ELR (cell line): ENCODE data around the gene DUSP5.
A peak's percentile ranks its signal among the peaks of the same experiment; 100 is the strongest.
"Not testable (repeated sequence)": the region's sequence is repeated elsewhere in the genome, so short reads cannot be mapped to it uniquely, and the experiment has no call there.

Source experiments
- DNase-seq: peaks from one replicate; pipeline ENCODE4 v3.0.0-alpha.2; 2015; ENCODE audit warnings: low read depth

Gene DUSP5

DNA sequence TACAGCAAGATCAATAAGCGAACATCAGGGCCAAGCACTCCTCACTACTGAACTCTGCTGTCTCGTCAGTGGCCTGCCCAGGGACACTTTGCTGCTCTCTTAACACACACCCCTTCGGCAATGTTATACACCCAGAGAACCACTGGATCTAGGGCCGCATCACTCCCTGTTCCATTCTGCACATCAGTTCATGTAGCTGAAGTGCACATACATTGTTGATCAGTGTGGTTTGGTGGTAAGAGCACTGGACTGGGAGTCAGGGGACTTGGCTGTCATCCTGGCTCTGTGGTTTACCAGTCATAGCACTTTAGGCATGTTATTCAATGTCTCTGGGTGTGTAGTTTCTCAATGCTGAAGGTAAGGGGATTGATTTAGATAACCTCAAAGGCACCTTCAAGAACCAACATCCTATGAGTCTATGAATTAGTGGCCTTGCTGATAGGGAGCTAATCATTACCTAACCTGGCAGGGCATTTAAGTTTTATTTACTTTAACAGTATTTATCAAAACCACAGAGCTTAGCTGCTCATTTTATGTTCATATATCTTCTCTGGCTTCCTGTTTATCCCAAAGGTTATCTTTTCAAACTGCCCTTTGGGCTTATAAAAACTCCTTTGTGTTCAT is 24.8 kb downstream of the DUSP5 start:
- DNase-seq = peak; percentile 60

DNA sequence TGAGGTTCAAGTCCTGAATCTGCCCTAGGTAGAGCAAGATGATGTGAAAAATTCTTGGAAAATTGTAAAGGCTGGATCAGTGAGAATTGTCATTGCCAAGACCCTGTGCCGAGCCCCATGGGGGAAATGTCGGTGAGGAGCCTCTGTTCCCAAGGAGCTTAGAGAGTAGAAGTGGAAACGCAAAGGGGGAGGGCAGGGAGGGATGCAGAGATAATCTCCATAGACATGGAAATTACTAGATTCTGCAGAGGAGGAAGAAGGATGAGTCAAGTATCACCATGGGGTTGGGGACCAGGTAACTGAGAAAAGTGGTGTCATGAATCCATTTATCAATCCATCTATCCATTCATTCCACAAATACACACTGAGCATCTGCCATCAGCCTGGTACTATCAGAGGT is 26.0 kb downstream of the DUSP5 start:
- no peak for DNase-seq

DNA sequence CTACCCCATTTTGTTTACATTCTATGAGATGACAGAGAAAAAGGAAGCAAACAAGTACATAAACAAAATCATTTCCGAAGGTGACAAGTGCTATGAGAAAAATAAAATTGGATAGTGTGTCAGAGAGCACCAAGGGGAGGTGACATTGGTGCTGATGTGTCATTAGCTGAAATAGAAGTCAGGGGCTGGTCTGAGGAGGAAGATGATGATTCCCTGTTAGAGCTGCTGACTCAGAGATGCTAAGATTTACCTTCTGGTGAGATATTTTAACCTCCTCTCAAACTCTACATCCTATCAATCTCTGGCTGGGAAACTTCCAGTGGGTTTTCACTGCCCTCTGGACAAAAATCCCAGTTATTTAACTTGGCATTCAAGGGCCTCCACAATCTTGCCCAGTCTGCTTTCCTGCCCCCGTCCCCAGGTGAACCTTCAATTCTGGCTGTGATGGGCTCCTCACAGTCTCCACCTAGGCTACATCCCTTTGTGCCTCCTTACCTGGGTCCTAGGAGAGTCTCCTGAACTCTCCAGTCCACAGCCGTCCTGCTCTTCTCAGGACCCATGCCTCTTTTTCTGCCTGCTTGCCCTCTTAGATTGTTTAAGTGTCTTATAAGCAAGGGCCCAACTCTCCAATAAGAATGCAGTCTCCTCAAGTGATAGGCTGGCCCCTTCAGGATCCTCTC is 26.6 kb downstream of the DUSP5 start:
- DNase-seq = peak; percentile 49

DNA sequence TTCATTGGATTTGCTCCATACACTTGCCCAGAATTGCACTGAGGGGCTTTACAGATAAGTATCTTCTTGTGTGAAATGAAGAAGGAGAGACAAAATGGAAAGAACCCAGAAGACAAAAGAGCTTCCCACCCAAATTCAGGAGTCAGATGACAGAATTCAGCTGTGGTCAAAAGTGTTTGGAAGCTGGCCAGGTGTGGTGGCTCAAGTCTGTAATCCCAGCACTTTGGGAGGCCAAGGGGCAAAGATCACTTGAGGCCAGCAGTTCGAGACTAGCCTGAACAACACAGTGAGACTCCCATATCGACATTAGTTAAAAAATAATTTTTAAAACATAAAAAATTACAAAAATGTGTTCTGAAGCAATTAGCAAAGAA is 27.1 kb downstream of the DUSP5 start:
- no peak for DNase-seq

DNA sequence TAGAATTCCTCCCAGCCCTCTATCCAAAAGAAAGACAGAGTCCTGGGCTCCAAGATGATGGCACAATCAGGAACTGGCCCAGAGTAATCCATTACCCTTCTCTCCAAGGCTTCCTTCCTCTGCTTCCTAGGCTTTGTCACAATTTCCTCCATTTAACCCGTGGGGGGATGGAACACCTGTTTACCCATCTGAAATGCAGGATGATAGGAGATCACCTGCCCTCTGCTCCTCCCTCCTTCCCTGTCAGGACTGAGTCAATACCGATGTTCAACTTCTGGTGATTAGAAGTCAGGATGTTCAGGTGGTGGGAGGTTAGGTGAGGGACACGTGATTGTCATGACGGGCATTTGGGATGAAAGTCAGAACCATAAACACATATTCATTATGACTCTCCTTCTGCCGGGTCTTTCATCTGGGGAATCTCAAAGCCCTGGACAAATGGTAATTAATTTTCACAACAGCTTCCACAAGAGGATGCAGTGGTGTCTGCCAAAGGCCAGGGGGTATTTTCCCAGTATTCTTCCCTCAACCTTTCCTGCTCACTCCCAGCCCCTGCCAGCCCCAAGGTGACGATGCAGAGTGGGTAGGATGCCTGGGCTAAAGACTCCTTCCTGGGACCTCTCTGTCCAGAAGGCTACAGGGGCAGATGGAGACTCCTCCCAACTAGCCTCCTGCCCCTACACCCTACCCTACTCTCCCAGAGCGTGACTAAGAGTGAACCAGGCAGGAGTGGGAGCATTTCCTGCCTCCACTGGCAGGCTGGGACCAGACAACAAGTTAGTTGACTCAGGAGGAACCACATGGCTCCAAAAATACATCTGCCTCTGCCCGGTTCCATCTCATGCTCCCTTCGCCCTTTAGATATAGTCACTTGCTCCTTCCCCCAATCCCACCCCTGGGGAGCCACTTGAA is 27.9 kb downstream of the DUSP5 start:
- peak; percentile 86 for DNase-seq

DNA sequence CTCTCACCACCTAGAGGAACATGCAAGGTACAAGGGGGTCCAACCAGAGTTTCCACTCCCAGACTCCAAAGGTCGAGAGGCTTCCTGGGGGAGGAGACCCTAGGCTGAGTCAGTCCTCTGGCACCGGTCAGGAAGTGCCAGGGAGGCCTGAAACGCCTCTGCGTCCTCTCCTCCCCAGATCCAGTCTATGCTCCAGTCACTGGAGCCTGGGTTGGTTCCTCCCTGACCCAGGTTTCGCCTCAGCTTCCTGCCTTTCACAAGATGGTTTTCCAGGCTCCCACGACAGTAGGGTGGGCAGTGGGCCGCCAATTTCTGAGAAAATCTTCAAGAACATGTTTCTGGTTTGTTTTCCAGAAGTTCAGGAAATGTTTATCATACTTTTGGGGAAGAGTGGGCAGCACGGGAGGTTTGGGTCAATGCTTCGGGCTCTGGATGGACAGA is 30.0 kb downstream of the DUSP5 start:
- DNase-seq = peak; percentile 59

DNA sequence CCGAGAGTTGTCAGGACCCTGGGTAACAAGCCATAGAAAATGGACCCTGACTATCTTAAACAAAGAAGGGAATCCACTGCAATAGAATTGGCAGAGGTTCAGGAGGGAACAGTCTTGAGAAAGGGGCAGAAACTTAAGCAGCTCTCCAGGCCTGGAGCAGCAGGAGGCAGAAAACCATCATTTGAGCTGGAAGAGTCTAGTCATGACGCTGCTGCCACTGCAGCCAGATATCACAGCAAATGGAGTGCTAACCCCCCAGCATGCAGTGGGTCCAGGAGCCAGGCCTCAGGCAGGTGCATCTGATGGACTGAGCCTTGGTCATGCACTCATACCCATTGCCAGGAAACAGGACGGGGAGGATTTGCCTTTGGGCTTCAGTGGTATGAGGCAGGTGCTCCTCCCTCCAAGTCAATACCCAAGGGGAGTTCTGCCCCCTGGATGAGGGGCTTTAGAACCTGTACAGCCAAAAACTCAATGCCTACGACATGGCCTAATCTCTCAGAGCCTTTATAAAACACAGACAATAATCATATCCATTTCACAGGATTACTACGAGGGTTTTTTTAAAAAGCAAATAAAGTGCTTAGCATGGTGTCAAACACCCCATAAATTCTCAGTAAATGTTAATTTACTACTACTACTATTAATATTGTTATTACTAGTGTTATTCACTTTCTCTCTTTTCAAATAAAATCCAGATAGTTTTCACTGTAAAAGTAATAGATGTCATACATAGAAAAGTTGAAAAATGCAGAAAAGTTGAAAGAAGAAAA is 30.7 kb downstream of the DUSP5 start:
- no peak for DNase-seq

DNA sequence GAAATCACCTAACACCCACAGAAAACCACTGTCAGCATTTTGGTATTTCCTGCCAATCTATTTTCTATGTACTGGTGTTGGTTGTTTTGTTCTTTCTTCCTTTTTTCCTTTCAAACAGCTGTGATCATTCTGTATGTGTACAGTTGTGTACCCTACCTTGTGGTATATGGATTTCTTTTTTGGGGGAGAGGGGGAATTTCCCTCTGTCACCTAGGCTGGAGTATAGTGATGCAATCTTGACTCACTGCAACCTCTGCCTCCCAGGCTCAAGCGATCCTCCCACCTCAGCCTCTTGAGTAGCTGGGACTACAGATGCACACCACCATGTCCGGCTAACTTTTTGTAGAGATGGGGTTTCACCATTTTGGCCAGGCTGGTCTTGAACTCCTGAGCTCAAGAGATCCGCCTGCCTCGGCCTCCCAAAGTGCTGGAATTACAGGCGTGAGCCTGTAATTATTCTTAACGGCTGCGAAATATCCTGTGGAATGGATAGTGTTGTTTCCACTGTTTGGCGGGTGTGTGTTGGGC is 31.4 kb downstream of the DUSP5 start:
- DNase-seq = peak; percentile 60

DNA sequence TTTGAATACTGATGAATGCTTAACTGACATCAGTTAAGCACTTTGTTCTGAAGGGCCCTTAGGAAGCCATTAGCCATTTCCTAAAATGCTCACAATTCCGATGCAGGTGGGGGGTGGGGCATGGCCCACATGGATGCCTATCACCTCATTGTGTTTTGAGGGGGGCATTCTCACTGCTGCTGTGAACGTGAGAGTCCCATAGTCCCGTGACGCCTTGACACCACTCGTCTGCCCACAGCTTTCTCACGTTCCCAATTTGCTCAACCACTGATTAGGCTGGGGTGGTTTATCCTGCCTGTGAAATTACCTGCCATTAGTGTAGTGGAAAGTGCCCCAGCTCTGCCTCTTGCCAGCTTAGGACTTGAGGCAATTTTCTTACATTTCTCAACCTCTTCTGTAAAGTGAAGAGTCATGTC is 31.9 kb downstream of the DUSP5 start:
- no peak for DNase-seq

DNA sequence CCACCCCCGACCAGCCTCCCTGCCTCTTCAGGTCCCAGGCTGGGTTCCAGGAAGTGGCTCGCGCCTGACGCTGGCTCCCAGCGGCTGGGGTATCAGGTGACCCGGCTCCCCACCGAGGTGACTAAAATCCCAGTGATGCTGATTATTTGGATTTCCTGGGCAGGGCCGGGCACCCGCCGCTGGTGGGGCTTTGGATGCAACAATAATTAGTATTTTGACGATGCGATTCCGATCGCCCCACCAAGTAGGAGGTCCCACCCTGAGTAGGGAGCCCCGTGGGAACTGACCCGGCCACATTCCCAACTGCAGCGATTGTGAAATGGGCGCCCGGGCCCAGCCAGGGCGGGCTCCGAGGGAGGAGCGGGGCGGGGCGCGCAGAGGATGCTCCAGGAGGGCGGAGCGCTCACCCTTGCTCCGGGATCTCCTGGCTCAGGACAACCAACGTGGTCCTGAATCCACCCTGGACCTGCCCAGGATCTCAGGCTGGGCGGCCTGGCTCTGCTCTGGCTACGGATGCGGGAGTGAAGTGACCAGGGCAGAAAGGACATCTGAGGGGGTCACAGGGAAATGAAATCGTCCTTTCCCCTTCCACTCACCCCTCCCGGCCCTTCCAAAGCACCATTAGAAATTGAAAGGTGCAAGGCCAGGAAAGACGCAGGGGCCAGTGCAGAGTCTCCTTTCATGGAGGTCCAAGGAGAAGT is 32.6 kb downstream of the DUSP5 start:
- peak; percentile 87 for DNase-seq

DNA sequence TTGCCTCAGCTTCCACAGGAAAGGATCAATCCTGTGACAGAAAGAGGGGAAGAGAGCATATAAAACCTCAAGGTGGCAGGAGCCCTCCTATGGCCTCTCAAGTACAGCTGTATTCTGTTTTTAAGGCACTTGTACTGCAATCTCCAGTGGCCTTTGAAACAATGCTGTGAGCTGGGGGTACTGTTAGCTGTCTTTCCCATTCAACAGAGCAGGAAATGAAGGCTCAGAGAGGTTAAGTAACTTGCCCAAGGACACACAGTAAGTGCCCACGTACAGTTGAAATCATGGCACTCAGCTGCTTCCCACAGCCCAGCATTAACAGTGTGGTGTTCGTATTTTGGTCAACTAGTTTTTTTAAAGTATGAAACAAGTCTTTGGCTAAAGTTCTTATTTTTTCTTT is 34.0 kb downstream of the DUSP5 start:
- DNase-seq = no peak

DNA sequence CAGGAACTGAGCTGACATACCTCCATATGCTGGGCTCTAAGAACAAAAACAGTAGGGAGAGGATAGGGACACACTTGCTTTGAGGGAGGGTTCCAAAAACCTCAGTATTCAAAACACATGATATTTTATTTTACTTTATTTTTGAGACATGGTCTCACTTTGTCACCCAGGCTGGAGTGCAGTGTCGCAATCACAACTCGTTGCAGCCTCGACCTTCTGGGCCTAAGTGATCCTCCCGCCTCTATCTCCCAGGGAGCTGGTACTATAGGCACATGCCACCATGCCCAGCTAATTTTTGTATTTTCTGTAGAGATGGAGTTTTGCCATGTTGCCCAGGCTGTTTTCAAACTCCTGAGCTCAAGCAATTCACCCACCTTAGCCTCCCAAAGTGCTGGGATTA is 34.9 kb downstream of the DUSP5 start:
- DNase-seq = not testable (repeated sequence)

DNA sequence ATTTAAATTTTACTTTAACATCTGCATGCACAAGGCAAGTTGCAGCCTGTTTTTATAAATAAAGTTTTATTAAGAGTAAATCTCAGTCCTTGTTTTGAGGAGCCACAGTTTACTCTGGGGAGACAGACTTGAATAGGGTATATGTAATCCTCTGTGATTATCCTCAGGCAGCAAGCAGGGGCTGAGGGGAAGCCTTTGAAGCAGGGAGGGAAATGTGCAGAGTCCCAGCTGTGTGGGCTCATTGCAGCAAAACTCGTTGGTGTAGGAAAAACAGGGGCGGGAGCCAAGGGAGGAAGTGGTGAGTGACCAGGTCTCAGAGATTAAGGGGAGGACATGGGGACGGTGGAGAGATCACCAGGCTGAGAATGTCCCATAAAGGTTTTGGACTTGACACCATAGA is 35.4 kb downstream of the DUSP5 start:
- no peak for DNase-seq

DNA sequence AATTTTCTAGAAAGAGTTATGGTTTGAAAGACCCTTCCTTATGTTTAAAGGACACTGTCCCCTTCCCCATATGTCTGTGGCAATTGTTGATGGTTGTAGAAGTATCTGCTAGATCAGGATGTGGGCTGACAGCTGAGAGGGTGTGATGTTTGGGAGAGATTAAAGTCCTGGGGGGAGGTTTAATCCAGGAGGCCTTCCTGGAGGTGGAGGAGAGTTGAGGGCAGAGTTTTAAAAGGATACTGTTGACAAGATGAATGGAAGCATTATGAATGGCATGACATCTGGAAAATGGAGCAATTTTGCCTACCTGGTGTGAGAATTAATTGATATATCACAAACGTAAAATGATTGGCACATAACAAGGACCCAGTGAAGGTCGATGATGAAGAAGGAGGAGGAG is 36.9 kb downstream of the DUSP5 start:
- DNase-seq = no peak

DNA sequence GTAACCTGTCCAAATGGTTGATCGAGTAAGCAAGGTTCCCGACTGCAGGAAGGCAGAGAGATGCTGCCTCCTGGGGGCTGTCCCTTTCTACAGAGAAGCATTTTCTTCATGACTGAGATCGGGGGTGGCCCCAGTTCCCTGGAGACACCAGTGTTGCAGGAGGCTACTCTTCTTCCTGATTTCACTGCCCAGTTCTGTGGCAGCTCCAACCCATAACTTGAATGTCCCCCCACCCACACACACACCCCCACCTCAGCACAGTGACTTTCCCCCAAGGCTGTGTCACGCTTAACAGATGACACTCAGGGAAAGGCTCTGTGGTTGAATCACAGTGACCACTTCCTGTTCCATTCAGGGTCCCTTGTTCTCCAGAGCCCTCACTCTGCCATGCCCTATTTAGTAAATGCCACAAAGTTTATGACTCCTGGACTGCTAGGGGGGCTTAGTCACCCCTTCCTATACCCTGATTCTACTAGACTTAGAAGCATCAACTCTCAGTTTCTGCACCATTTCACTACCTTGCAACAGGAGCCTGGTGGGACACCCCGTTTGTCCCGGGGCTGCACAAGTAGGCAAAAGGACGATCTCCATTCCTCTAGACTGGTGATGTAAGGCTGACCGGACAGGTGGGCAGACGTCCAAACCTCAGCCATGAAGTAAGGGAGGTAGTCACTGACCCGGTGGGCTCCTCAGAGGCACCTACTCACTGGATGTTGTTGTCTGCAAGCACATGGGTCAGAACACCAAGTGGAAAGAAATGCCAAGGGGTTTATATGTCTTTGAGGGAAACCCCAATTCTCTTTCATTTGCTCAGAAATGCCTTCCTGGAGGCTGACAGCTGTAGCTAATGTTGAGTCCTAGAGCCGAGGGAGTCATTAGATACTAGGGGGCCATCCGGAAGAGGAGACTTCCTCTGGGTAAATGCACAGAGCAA is 38.5 kb downstream of the DUSP5 start:
- DNase-seq = peak; percentile 94

DNA sequence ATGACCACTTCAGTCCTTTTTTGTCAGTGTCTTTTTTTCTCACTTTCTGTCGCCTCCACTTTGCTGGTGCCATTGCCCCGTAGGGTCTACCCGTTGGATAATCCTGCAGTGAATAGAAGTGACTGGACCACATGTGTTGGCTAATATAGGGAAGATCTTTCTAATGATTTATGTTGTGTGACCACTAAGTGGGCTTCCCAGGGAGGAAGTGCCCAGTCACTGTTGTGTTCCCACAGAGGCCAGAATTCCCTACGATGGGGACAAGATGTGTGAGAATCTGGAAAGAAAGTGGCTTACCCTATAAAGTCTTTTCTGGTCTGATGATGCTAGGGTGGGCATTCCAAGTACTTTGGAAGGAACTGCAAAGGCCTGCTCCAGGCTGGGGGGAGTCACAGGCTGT is 41.4 kb downstream of the DUSP5 start:
- DNase-seq = no peak

DNA sequence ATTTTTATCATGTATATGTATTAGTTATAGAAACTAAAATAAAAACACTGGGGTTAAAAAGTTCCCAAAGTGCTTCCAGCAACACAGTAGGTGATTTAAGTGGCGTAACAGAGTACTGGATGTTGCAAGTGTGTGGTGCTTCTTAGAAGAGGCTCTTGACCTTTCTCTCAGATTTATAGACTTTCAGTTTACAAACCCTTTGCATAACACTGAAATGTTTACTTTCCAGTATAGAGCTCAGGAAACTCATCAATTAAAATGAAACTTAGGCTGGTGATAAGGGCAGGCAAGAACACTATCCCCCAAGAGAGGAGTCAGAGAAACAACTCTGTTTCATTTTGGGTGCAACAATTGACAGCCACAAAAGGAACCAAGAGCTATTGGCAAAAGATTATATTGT is 42.3 kb downstream of the DUSP5 start:
- DNase-seq = no peak

DNA sequence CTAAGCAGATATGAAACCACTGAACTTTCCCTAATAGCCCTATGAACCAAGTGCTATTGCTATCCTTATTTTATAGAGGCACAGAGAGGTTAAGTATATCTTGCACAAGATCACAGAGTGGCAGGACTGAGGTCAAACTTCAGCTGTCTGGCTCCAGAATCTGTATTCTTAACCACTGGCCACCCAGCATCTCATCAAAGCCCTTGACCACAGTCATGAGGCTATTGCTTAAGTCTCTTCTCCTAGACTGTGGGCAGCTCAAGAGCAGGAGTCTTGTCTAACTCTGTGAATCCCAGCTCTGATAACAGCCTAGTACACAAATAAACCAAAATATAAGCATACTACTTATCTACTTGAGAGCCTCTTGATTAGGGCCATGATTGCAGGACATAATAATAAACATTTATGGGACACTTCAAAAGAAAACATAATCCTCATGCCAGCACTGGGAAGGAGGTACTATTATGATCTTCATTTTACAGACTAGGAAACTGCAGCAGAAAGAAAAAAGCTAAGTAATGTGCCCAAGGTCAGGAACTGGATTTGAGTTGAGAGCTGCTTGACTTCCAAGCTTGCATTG is 47.3 kb downstream of the DUSP5 start:
- no peak for DNase-seq

DNA sequence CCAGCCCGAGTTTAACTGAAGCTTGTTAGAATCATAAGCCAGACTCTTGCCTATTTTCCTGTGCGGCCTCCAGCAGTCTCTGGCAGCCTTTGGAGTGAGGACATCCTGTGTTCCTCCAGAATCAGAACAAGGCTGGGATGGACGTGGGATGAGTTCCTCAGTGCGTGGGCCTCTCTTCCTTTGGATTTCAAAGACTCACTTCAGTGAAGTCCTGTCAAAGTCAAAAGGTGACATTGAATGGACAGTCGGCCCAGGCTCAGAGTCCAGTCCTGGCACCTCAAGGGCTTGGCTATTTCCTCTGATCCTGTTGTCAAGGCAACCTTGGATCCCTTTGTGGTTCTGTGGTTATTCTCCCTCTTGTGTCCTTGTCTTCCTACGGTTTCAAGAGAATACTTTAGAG is 48.4 kb downstream of the DUSP5 start:
- DNase-seq = no peak
